HG03039 (cell line): ENCODE measurements around the gene LSM6.

Source experiments
- ATAC-seq: cut with Tn5 transposase; IDR thresholded peaks from one replicate; pipeline ENCODE4 v1.9.1; 2021; ENCODE audit warnings: mild to moderate bottlenecking, moderate library complexity; ENCODE audit not compliant: unreplicated experiment

LSM6 gene

GRCh38 chr4:146183209-146183608, 7.7 kb downstream of the LSM6 start:
- no peak for ATAC-seq

- no peak for ATAC-seq
Observed at GRCh38 chr4:146186041-146186440, 10.5 kb downstream of the LSM6 start.

- no peak for ATAC-seq
Observed at GRCh38 chr4:146186596-146186995, 11.1 kb downstream of the LSM6 start.

- ATAC-seq = no peak
Observed at GRCh38 chr4:146190456-146190855, 14.9 kb downstream of the LSM6 start.

- ATAC-seq = no peak
Observed at GRCh38 chr4:146191766-146192458, 16.4 kb downstream of the LSM6 start.

- ATAC-seq = no peak
Observed at GRCh38 chr4:146193628-146194027, 18.1 kb downstream of the LSM6 start.

- ATAC-seq = no peak
Observed at GRCh38 chr4:146194212-146194611, 18.7 kb downstream of the LSM6 start.

GRCh38 chr4:146202665-146203064, 27.1 kb downstream of the LSM6 start:
- no peak for ATAC-seq

GRCh38 chr4:146207410-146207809, 31.9 kb downstream of the LSM6 start:
- ATAC-seq = no peak

- ATAC-seq = no peak
Observed at GRCh38 chr4:146210890-146211289, 35.4 kb downstream of the LSM6 start.

- no peak for ATAC-seq
Observed at GRCh38 chr4:146211440-146211839, 35.9 kb downstream of the LSM6 start.

GRCh38 chr4:146212781-146213180, 37.3 kb downstream of the LSM6 start:
- ATAC-seq = no peak

- ATAC-seq = no peak
Observed at GRCh38 chr4:146214238-146214637, 38.7 kb downstream of the LSM6 start, which contains the start of gene REELD1. TSS of gene REELD1 (plus strand) at chr4:146214538. CDS start at chr4:146216953, 2,415 bp downstream.

GRCh38 chr4:146222313-146222712, 46.8 kb downstream of the LSM6 start:
- no peak for ATAC-seq

- no peak for ATAC-seq
Observed at GRCh38 chr4:146224326-146224966, 48.9 kb downstream of the LSM6 start.

- no peak for ATAC-seq
Observed at GRCh38 chr4:146229406-146229805, 53.9 kb downstream of the LSM6 start.

- no peak for ATAC-seq
Observed at GRCh38 chr4:146232131-146232722, 56.7 kb downstream of the LSM6 start.

- no peak for ATAC-seq
Observed at GRCh38 chr4:146235654-146236177, 60.2 kb downstream of the LSM6 start.

- no peak for ATAC-seq
Observed at GRCh38 chr4:146236216-146236615, 60.7 kb downstream of the LSM6 start.

GRCh38 chr4:146237092-146237491, 61.6 kb downstream of the LSM6 start:
- ATAC-seq = no peak

- ATAC-seq = no peak
Observed at GRCh38 chr4:146238107-146238506, 62.6 kb downstream of the LSM6 start.
